ENCODE data around the gene GADD45G. TPM values are rescaled to one million over a fixed set of nuclear protein-coding genes. Genes with fewer than 3 reads are reported as not detected.
A peak's percentile ranks its signal among the peaks of the same experiment; 100 is the strongest.

Gene GADD45G, protein sequence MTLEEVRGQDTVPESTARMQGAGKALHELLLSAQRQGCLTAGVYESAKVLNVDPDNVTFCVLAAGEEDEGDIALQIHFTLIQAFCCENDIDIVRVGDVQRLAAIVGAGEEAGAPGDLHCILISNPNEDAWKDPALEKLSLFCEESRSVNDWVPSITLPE
- total RNA-seq, result 10 to 100 TPM; 40.0 to 40.4 TPM

GRCh38 chr9:89604729-89605464 is at the start of gene GADD45G:
TSS of gene GADD45G (plus strand) at chr9:89605012. CDS start at chr9:89605122, 110 bp downstream.
- Mint-ChIP-seq H3K27ac (peak within 1 kb of the TSS; percentile 82), H3K4me1 (peaks cover 31% of the 10 kb centered on the region), H3K27me3 (peaks cover 18% of the 10 kb centered on the region), H3K36me3 (ENCODE audit: low read depth) (peaks cover 27% of the 10 kb centered on the region), H3K9me3 (no peaks in the 10 kb centered on the region), H3K4me3 (peak within 1 kb of the TSS; percentile 89)
- DNase-seq, result peak; percentile 96
- ChIA-PET CTCF (interaction anchor here (0.7 to 11.9 kb wide), 9 partner anchors 75 to 497 kb away, joined by 3 to 235 read pairs (median 4); no protein-coding TSS in a partner anchor), POLR2A (interaction anchor here (0.7 to 3.7 kb wide), 32 partner anchors 9 to 387 kb away, joined by 3 to 43 read pairs (median 5); partner anchors contain the start of gene SECISBP2)

GRCh38 chr9:89555036-89555415 is 49.8 kb upstream of the GADD45G start:
- DNase-seq, result no peak
- CTCF ChIA-PET, result no interaction called here
- peaks cover 34% of the 10 kb centered on the region for H3K27me3 Mint-ChIP-seq

DNA sequence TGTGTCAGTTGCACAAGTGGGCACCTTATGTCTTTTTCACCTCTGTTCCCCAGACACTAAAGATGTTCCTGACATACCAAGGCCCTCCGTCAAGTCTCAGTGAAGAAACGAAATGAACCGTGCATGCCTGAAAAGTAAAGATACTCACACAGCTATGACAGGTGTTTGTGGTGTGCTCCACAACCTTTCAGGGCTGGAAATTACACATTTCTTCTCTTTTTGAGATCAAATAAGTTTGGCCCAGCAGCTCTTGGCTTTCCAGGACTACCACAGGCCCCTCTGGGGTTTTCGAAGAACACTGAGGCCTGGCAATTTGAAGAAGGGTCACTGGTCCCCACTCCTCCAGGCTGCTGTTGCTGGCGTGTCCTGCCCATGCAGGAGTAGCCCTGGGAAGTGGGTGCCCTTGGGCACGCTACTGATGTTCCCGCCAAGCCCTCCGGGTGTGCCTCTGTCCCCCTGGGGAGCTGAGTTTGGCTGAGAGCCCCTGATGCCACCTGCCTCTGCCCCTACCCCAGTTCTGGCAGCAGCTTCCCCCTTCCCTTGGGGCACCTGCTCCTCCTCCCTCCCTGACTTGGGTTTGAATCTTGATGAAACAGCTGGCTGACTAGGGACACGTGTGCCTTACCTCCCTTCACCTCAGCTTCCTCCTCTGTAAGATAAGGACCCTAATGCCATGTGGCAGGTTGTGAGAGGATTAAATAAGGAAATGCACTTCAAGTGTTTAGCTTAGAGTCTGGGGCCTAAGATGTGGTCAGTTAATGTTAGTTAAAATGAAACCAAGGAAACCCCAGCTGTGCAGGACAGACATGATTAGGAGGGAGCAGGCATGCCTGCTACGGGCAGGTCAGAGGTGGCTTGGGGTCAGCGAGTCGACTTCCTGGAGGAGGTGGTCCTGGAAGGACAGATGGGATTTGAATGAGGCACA is 49.1 kb upstream of the GADD45G start:
- H3K4me1 Mint-ChIP-seq, result peaks cover 14% of the 10 kb centered on the region
- POLR2A ChIA-PET, result no interaction called here
- no peaks in the 10 kb centered on the region for H3K9me3 Mint-ChIP-seq
- CTCF ChIA-PET, result interaction anchor here (0.6 to 0.9 kb wide), 2 partner anchors 9 to 149 kb away, joined by 3 to 4 read pairs; no protein-coding TSS in a partner anchor
- DNase-seq, result no peak
- no peak overlapping the region for H3K4me3 Mint-ChIP-seq
- no peaks in the 10 kb centered on the region for H3K36me3 Mint-ChIP-seq (ENCODE audit: low read depth)
- peaks cover 31% of the 10 kb centered on the region for H3K27me3 Mint-ChIP-seq
- H3K27ac Mint-ChIP-seq, result no peak overlapping the region

More at GRCh38 chr9:89555036-89555415, 49.8 kb upstream of the GADD45G start:
- peaks cover 17% of the 10 kb centered on the region for H3K4me1 Mint-ChIP-seq
- no peaks in the 10 kb centered on the region for H3K9me3 Mint-ChIP-seq
- H3K4me3 Mint-ChIP-seq, result no peak overlapping the region
- POLR2A ChIA-PET, result no interaction called here
- no peak overlapping the region for H3K27ac Mint-ChIP-seq
- no peaks in the 10 kb centered on the region for H3K36me3 Mint-ChIP-seq (ENCODE audit: low read depth)

- no peak overlapping the region for H3K4me3 Mint-ChIP-seq
- H3K9me3 Mint-ChIP-seq, result no peaks in the 10 kb centered on the region
- no peak for DNase-seq
- peaks cover 27% of the 10 kb centered on the region for H3K27me3 Mint-ChIP-seq
- POLR2A ChIA-PET, result no interaction called here
- H3K27ac Mint-ChIP-seq, result no peak overlapping the region
- CTCF ChIA-PET, result interaction anchor here (1.3 kb wide), 1 partner anchor 9 kb away, joined by 8 read pairs; no protein-coding TSS in a partner anchor
- peaks cover 14% of the 10 kb centered on the region for H3K4me1 Mint-ChIP-seq
- no peaks in the 10 kb centered on the region for H3K36me3 Mint-ChIP-seq (ENCODE audit: low read depth)
These were observed 46.5 kb upstream of the GADD45G start for GRCh38 chr9:89558196-89558899.

DNA sequence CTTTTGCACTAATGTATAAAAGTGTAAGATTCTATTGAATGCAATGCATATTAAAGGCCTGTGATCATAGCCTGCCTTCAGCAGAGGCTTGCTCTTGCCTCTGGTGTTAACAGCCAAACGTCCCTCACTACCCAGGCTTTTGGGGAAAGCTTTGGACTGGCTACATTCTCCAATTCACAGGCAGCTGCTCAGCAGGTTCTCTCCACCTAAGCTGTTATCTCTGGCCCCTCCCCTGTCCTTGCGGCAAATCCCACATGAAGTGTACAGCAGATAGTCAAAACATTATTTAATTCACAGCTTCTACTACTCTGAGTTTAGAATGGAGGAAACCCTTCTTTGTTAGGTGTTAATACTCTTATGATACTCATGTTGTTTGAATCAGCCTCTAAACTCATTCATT is 45.9 kb upstream of the GADD45G start:
- H3K4me3 Mint-ChIP-seq, result no peak overlapping the region
- H3K27ac Mint-ChIP-seq, result no peak overlapping the region
- H3K9me3 Mint-ChIP-seq, result no peaks in the 10 kb centered on the region
- H3K4me1 Mint-ChIP-seq, result peaks cover 14% of the 10 kb centered on the region
- peaks cover 27% of the 10 kb centered on the region for H3K27me3 Mint-ChIP-seq
- DNase-seq, result no peak
- ChIA-PET CTCF (interaction anchor here (1.3 kb wide), 1 partner anchor 10 kb away, joined by 8 read pairs; no protein-coding TSS in a partner anchor), POLR2A (no interaction called here)
- H3K36me3 Mint-ChIP-seq (ENCODE audit: low read depth), result no peaks in the 10 kb centered on the region

- H3K27me3 Mint-ChIP-seq, result peaks cover 32% of the 10 kb centered on the region
- no peaks in the 10 kb centered on the region for H3K36me3 Mint-ChIP-seq (ENCODE audit: low read depth)
- DNase-seq, result no peak
- no peaks in the 10 kb centered on the region for H3K9me3 Mint-ChIP-seq
- peaks cover 1% of the 10 kb centered on the region for H3K4me1 Mint-ChIP-seq
- no peak overlapping the region for H3K27ac Mint-ChIP-seq
- POLR2A ChIA-PET, result no interaction called here
- CTCF ChIA-PET, result no interaction called here
- H3K4me3 Mint-ChIP-seq, result no peak overlapping the region
These were observed 42.5 kb upstream of the GADD45G start for GRCh38 chr9:89562186-89562814.

GRCh38 chr9:89563571-89564345 is 41.1 kb upstream of the GADD45G start:
- Mint-ChIP-seq H3K9me3 (no peaks in the 10 kb centered on the region), H3K27me3 (peaks cover 41% of the 10 kb centered on the region), H3K4me3 (no peak overlapping the region), H3K36me3 (ENCODE audit: low read depth) (no peaks in the 10 kb centered on the region), H3K4me1 (peaks cover 2% of the 10 kb centered on the region), H3K27ac (no peak overlapping the region)
- ChIA-PET POLR2A (no interaction called here), CTCF (interaction anchor here (1.9 kb wide), 1 partner anchor 15 kb away, joined by 7 read pairs; no protein-coding TSS in a partner anchor)
- no peak for DNase-seq

- H3K4me1 Mint-ChIP-seq, result peaks cover 2% of the 10 kb centered on the region
- no peaks in the 10 kb centered on the region for H3K36me3 Mint-ChIP-seq (ENCODE audit: low read depth)
- ChIA-PET CTCF (interaction anchor here (1.1 to 1.9 kb wide), 3 partner anchors 8 to 16 kb away, joined by 3 to 7 read pairs (median 5); no protein-coding TSS in a partner anchor), POLR2A (no interaction called here)
- DNase-seq, result no peak
- no peak overlapping the region for H3K27ac Mint-ChIP-seq
- peaks cover 42% of the 10 kb centered on the region for H3K27me3 Mint-ChIP-seq
- no peaks in the 10 kb centered on the region for H3K9me3 Mint-ChIP-seq
- no peak overlapping the region for H3K4me3 Mint-ChIP-seq
These were observed 40.4 kb upstream of the GADD45G start for GRCh38 chr9:89564346-89564878.

- ChIA-PET CTCF (no interaction called here), POLR2A (no interaction called here)
- DNase-seq, result no peak
- peaks cover 50% of the 10 kb centered on the region for H3K27me3 Mint-ChIP-seq
- H3K9me3 Mint-ChIP-seq, result no peaks in the 10 kb centered on the region
- H3K4me3 Mint-ChIP-seq, result no peak overlapping the region
- no peak overlapping the region for H3K27ac Mint-ChIP-seq
- H3K36me3 Mint-ChIP-seq (ENCODE audit: low read depth), result no peaks in the 10 kb centered on the region
- peaks cover 2% of the 10 kb centered on the region for H3K4me1 Mint-ChIP-seq
These were observed 37.2 kb upstream of the GADD45G start for GRCh38 chr9:89567649-89568048.

DNA sequence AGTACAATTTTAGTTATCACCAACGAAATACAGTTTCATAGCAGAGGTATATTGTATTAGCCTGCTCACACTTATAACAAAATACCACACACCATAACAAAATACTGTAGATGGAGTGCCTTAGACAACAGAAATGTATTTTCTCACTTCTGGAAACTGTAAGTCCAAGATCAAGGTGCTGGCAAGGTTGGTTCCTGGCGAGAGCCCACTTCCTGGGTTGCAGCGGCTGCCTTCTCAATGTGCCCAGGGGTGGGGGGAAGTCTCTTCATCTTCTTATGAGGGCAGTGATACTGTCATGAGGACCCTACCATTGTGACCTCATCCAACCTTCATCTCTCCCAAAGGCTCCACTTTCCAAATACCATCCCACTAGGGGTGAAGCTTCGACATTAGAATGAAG is 30.5 kb upstream of the GADD45G start:
- Mint-ChIP-seq H3K27me3 (peaks cover 67% of the 10 kb centered on the region), H3K27ac (no peak overlapping the region), H3K4me1 (peaks cover 3% of the 10 kb centered on the region), H3K36me3 (ENCODE audit: low read depth) (no peaks in the 10 kb centered on the region), H3K4me3 (no peak overlapping the region), H3K9me3 (no peaks in the 10 kb centered on the region)
- no peak for DNase-seq
- ChIA-PET POLR2A (no interaction called here), CTCF (interaction anchor here (1.4 to 1.5 kb wide), 2 partner anchors 10 to 19 kb away, joined by 5 to 6 read pairs; no protein-coding TSS in a partner anchor)

GRCh38 chr9:89576404-89576839 is 28.4 kb upstream of the GADD45G start:
- Mint-ChIP-seq H3K36me3 (ENCODE audit: low read depth) (no peaks in the 10 kb centered on the region), H3K27ac (no peak overlapping the region), H3K27me3 (peaks cover 72% of the 10 kb centered on the region), H3K9me3 (no peaks in the 10 kb centered on the region), H3K4me1 (peaks cover 16% of the 10 kb centered on the region), H3K4me3 (no peak overlapping the region)
- ChIA-PET POLR2A (no interaction called here), CTCF (interaction anchor here (0.7 to 2.6 kb wide), 9 partner anchors 17 to 523 kb away, joined by 3 to 13 read pairs (median 4); no protein-coding TSS in a partner anchor)
- DNase-seq, result no peak
